Measurements from ENCODE around the gene RHOU.

GRCh38 chr1:228744918-228745317, 9.6 kb downstream of the RHOU start:
- no peak for TF ChIP-seq CTCF (IDR thresholded peaks at IDR 0.05; ENCODE audit: low read depth, low read length)
- TF ChIP-seq EZH2phosphoT487 (IDR thresholded peaks at IDR 0.05; ENCODE audit: low read depth), result no peak

Measured in OCI-LY3 (cell line).